Activated naive CD8-positive, alpha-beta T cell (primary cell): ENCODE measurements around the gene INCA1.

ENCODE experiments used
- H3K27ac Mint-ChIP-seq: one replicate; pipeline ENCODE4 v1.8.0; 2021; ENCODE audit warnings: mixed read lengths
- H3K27me3 Mint-ChIP-seq: one replicate; pipeline ENCODE4 v1.8.0; 2021; ENCODE audit warnings: mixed read lengths
- H3K36me3 Mint-ChIP-seq: one replicate; pipeline ENCODE4 v1.8.0; 2021; ENCODE audit warnings: mixed read lengths
- H3K4me1 Mint-ChIP-seq: one replicate; pipeline ENCODE4 v1.8.0; 2021; ENCODE audit warnings: low read depth, mixed read lengths
- H3K4me3 Mint-ChIP-seq: one replicate; pipeline ENCODE4 v1.8.0; 2021; ENCODE audit warnings: mild to moderate bottlenecking, mixed read lengths
- H3K9me3 Mint-ChIP-seq: one replicate; pipeline ENCODE4 v1.8.0; 2021; ENCODE audit warnings: low read depth, mixed read lengths

The INCA1 gene

DNA sequence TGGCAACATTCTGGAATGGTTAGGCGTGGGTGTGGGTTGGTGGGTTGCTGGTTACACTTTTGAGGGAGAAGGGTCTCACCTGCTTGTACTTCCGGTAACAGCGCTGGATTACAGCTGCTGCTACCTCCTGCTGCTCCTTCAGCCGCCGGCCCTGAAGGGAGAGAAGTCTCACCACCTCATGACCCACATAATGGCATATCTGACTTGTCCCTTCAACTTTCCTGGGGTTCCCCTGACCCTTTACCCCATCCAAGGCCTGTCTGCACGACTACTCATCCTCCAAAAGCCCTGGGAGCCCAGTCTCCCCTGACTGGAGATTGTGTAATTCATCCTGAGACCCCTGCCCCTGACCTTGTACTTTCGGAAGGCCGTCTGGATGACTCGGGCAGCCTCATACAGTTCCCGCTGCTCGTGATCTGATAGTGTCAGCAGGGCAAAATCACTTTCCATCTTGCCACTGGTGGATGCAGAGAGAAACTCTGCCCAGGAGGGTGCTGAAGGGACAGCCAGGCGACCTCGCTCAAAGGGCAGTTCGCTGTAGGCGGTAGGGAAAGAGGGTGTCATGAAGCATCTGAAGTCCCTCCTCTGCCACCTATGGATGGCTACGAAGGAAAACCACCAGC lies 27.7 kb downstream of the INCA1 start:
- Mint-ChIP-seq H3K4me3 (no peak overlapping the region), H3K36me3 (peaks cover 18% of the 10 kb centered on the region), H3K9me3 (no peaks in the 10 kb centered on the region), H3K4me1 (peaks cover 39% of the 10 kb centered on the region), H3K27ac (no peak overlapping the region), H3K27me3 (no peaks in the 10 kb centered on the region)

DNA sequence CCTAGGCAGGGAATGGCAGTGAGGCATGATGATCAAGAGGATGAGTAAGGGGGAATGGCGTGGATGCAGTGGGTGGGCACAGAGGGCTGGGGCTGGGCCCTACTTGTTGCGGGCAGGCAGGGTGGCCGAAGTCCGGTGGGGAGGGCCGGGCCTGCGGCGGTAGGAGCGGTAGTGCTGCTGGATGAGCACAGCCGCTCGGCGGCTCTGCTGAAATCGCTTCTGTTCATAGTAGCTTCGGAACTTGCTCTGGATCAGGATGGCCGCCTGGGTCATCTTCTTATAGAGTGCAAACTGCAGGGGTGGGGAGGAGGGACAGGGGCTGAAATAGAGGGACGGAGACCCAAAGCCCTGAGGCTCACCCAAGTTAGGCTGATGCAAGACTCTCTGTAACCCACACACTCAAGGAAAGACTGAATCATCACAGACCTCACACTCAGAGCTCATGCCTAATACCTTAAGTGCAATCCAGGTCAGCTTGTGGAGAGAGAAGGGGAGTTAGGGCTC lies 28.2 kb downstream of the INCA1 start:
- Mint-ChIP-seq H3K27ac (no peak overlapping the region), H3K27me3 (no peaks in the 10 kb centered on the region), H3K4me1 (peaks cover 39% of the 10 kb centered on the region), H3K9me3 (no peaks in the 10 kb centered on the region), H3K4me3 (no peak overlapping the region), H3K36me3 (peaks cover 18% of the 10 kb centered on the region)

DNA sequence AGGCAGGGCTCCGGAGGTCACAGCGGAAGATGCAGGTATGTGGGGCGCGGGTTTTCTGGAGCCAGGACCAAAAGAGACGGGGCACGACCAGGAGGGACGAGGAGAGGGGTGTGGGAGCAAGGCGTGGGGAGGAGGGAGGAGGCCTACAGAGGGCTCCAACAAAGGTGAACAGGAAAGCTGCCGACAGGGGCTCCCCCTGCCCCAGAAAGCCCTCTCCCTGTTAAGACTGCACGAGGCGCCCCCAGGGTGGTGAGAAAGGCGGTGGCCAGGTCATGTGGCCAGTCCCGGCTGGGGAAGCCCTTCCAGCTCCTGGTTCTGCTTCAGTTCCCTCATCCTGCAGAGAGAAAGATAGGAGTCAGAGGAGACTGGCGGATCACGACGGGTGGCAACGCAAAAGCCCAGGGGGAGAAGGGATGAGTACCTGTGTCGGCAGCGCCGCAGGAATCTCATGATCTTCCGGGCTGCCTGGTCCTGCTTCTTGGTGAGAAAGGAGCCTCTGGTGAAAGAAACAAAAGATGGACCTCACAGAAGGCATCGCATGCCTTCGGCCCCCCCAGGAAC lies 28.8 kb downstream of the INCA1 start:
- peaks cover 39% of the 10 kb centered on the region for H3K4me1 Mint-ChIP-seq
- H3K27me3 Mint-ChIP-seq, result no peaks in the 10 kb centered on the region
- H3K9me3 Mint-ChIP-seq, result no peaks in the 10 kb centered on the region
- no peak overlapping the region for H3K27ac Mint-ChIP-seq
- H3K4me3 Mint-ChIP-seq, result no peak overlapping the region
- peaks cover 18% of the 10 kb centered on the region for H3K36me3 Mint-ChIP-seq

DNA sequence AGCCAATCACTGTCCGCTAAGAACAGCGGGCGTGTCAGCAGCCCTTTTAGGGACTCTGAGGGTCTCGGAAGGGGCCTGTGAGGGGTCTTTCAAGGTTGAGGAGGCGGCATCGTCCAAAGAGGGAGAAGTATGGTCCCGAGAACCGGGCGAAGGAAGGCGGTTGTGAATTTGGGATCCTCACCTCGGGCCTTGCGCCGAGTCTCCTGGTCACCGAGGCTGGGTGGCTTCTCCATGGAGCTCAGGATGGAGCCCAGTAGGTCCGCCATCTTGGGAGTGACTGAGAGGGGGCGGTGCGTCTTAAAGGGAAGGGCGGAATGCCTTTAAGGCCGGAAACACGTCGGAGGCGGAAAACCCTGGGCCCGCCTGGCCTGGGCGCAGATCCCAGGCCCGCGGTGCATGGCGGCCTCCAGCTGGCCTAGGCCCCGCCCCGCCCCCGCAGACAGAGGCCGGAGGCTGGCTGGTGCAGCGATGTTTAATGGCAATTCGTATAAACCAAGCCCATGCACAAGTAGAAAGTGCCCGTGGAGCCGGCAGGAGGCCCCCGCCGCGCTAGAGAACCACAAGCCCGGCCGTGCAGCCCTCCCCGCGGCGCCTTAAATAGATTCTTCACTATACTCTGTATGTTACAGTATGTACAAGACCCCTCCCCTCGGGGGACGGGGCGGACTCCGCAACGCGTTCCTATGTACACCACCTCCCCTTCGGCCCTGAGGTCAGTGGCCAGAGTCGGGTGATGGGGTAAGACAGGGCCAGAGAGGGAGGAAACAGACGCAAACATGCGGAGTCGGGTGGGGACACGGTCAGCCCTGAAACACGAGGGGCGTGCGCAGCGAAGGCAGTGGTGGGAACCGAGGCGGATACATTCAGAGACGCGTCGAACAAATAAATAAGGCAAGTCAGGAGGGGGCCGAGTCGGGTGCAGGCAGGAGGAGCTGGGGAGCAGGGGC lies 29.5 kb downstream of the INCA1 start, which contains the start of gene SPAG7:
Gene SPAG7, minus strand, starts transcription at position 279 of the 947 bp plus-strand sequence. Its CDS starts 13 bp downstream, at position 266.
- Mint-ChIP-seq H3K27ac (peak within 1 kb of the TSS; percentile 93), H3K9me3 (no peaks in the 10 kb centered on the region)

DNA sequence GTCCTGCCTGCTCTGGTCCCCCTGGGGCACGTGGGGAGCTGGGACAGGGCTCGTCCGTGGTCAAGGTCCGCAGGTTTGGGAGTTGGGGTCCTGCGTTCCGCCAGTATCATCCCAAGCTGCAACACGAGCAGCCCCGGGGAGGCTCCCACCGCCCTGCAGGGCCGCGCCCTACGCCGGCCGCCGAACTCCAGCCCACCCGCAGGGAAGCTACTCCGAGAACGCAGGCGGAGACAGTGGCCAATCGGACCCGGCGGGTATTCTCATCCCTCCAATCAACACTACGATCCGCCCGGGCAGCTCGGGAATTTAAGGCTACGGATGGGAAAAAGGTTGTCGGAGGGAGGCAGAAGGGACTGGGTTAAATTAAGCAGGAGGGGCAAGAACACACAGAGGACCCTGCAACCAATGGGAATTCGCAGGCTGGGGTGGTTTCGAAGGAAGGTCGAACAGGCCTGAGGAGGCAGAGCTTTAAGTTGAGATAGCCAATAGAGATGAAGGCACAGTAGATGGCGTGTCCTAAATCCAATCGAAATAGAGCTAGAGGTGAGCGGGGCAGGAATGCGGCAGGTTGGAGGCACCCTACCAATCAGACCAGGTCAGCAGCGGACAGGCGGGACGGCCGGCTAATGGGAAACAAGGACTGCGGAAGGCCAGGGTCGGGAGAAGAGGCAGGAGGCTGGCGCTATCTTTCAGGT lies 30.3 kb downstream of the INCA1 start:
- Mint-ChIP-seq H3K27ac (peak overlapping the region; percentile 93), H3K9me3 (no peaks in the 10 kb centered on the region), H3K4me3 (no peak overlapping the region), H3K4me1 (peaks cover 40% of the 10 kb centered on the region), H3K36me3 (peaks cover 18% of the 10 kb centered on the region), H3K27me3 (no peaks in the 10 kb centered on the region)

More for the DNA sequence above, 29.5 kb downstream of the INCA1 start, which contains the start of gene SPAG7:
- Mint-ChIP-seq H3K27me3 (no peaks in the 10 kb centered on the region), H3K4me1 (peaks cover 40% of the 10 kb centered on the region), H3K4me3 (no peak within 1 kb of the TSS), H3K36me3 (peaks cover 18% of the 10 kb centered on the region)

DNA sequence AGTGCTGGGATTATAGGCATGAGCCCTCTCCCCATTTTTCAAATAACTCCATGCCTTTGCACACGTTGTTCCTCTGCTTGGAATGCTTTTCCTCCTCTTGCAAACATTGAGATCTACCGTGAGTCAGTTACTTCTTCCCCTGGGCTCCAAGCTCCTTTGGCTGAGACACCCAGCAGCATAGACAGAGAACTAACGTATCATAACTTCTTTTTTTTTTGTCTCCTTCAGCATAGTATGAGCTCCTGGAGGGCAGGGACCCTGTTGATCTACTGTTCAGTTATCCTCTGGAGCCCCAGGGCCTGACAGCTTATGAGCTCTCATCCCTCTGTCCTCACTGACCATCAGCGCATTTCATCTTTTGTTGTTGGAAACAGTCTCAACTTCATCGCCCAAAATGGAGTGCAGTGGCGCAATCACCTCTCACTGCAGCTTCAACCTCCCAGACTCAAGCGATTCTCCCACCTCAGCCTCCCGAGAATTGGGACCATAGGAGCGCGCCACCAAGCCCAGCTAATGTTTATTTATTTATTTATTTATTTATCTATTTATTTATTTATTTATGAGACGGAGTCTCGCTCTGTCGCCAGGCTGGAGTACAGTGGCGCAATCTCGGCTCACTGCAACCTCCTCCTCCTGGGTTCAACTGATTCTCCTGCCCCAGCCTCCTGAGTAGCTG lies 31.9 kb downstream of the INCA1 start:
- Mint-ChIP-seq H3K27me3 (no peaks in the 10 kb centered on the region), H3K4me3 (peak overlapping the region; percentile 25), H3K27ac (no peak overlapping the region), H3K36me3 (peaks cover 14% of the 10 kb centered on the region), H3K4me1 (peaks cover 32% of the 10 kb centered on the region), H3K9me3 (no peaks in the 10 kb centered on the region)

DNA sequence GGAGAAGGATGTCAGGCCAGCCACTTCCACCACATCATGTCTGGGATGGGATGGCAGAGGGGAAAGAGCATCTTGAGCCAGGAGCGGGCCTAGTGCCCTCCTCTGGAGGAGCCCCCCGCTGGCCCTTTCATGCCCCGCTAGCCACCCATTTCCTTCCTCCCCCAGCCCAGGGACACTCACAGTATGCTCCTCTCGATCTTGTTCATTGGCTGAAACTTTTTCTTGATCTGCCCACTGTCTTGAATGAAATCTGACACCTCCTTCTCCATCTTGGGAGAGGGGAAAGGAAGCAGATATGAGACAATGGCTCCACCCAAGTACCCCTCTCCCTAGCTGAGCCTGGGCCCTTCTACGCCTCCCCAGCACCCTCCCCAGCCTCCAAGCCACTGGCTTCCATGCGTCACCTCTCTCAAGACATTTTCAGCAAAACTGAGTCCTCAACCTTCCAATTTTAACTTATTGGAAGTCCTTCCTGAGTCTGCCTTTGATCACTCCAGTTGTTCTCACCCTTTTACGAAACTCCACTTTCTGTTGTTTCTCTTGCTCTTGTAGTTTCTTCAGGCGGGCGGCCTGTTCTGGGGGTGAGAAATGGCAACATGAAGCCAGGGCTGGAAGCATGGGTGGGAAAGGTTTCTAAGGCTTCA lies 36.9 kb downstream of the INCA1 start:
- Mint-ChIP-seq H3K27ac (peak overlapping the region; percentile 24), H3K36me3 (peaks cover 3% of the 10 kb centered on the region), H3K4me3 (no peak overlapping the region), H3K4me1 (peaks cover 11% of the 10 kb centered on the region), H3K9me3 (no peaks in the 10 kb centered on the region), H3K27me3 (no peaks in the 10 kb centered on the region)

DNA sequence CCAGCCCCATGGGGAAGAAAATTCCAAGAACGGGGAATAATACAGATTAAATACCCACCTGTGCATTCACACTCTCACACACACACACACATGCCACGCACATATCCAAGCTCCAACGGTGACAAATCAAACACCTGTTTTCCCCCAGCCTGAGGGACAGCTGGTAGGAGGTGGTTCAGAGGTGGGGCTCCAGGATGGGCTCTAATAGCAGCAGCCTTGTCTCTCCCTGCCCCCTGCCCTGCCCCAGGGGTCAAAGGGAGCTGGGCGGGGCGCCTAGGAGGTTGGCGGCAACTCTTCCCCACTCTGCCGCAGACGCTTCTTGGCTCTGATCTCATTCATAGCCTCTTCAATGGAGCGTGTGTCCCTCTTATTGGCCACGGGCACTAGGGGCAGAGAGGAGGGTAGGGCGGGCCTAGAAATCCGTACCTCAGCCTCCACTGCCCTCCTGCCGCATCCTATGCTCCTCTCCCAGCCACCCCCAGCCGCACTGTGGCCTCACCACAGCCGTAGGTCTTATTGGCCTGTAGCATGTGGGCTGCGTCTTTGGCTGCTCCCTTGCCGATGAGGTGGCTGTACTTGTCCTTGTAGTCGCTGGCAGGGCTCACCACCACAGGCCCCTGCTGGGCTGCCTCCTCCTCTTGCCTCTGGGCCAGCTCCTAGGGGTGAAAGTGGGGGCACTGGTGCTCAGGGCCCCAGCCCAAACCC lies 37.9 kb downstream of the INCA1 start:
- Mint-ChIP-seq H3K4me3 (no peak overlapping the region), H3K9me3 (no peaks in the 10 kb centered on the region), H3K4me1 (peaks cover 8% of the 10 kb centered on the region), H3K27me3 (no peaks in the 10 kb centered on the region), H3K36me3 (no peaks in the 10 kb centered on the region), H3K27ac (no peak overlapping the region)

DNA sequence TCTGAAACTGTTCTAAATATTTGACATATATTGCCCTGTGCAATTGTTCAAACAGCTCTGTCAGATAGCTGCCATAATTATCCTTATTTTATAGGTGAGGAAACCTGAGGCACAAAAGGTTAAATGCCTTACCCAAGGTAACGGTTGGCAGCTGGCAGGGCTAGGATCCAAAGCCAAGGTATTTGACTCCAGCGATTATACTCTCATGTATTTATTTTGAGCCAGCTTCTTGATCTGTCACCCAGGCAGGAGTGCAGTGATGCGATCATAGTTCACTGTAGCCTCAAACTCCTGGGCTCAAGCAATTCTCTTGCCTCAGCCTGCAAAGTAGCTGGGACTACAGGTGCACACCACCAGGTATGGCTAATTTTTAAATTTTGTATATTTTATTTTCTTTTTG lies 39.2 kb downstream of the INCA1 start:
- H3K27me3 Mint-ChIP-seq, result no peaks in the 10 kb centered on the region
- no peaks in the 10 kb centered on the region for H3K9me3 Mint-ChIP-seq
- no peak overlapping the region for H3K27ac Mint-ChIP-seq
- no peak overlapping the region for H3K4me3 Mint-ChIP-seq
- H3K36me3 Mint-ChIP-seq, result no peaks in the 10 kb centered on the region
- H3K4me1 Mint-ChIP-seq, result peaks cover 7% of the 10 kb centered on the region

DNA sequence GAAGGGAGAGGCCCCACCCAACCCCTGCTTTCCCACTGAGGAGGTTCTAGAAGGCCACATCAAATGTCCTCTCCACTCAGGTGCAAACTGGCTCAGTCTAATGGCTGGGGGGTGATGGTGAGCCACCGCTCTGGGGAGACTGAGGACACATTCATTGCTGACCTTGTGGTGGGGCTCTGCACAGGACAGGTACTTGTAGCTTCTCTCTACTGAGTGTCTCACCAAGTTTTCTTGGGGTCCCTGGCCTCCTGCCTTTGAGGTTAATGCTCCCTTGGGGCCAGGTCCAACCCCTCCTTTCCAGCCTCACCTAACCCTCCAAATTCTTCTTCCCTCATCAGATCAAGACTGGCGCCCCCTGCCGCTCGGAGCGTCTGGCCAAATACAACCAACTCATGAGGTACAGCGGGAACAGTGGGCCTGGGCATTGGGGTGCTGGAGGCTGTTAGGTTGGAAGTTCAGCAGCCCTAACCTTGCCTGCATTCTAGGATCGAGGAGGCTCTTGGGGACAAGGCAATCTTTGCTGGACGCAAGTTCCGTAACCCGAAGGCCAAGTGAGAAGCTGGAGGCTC lies 40.7 kb downstream of the INCA1 start:
- Mint-ChIP-seq H3K4me3 (no peak overlapping the region), H3K9me3 (no peaks in the 10 kb centered on the region), H3K27me3 (no peaks in the 10 kb centered on the region), H3K27ac (no peak overlapping the region), H3K36me3 (no peaks in the 10 kb centered on the region), H3K4me1 (peaks cover 8% of the 10 kb centered on the region)

DNA sequence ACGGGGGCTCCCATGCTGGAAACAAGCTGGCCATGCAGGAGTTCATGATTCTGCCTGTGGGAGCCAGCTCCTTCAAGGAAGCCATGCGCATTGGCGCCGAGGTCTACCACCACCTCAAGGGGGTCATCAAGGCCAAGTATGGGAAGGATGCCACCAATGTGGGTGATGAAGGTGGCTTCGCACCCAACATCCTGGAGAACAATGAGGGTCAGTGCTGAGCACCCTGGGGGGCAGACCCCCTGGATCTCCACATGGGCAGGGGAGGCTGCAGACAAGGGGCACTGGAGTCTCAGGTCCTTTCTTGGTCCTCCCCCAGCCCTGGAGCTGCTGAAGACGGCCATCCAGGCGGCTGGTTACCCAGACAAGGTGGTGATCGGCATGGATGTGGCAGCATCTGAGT lies 42.2 kb downstream of the INCA1 start:
- no peak overlapping the region for H3K27ac Mint-ChIP-seq
- no peak overlapping the region for H3K4me3 Mint-ChIP-seq
- no peaks in the 10 kb centered on the region for H3K9me3 Mint-ChIP-seq
- peaks cover 14% of the 10 kb centered on the region for H3K4me1 Mint-ChIP-seq
- H3K36me3 Mint-ChIP-seq, result no peaks in the 10 kb centered on the region
- no peaks in the 10 kb centered on the region for H3K27me3 Mint-ChIP-seq

DNA sequence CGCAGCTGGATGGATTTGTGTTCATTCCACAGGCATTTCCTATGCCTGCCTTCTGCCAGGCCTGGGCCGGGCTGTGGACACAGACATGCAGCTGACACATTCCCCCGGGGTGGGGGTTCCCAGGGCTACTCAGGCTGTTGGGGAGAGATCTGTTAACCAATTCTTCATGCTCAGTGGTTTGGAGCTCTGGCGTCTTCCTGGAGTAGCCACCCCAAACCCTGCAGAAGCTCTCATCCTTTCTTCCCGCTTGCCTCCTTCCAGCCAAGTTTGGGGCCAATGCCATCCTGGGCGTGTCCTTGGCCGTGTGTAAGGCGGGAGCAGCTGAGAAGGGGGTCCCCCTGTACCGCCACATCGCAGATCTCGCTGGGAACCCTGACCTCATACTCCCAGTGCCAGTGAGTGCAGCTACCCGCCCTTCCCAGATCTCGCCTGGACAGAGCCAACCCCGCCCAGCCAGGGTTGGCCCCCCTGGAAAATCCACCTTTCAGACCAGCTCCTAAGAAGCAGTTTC lies 43.8 kb downstream of the INCA1 start:
- Mint-ChIP-seq H3K36me3 (no peaks in the 10 kb centered on the region), H3K9me3 (no peaks in the 10 kb centered on the region), H3K27me3 (no peaks in the 10 kb centered on the region), H3K27ac (no peak overlapping the region), H3K4me1 (peaks cover 15% of the 10 kb centered on the region), H3K4me3 (no peak overlapping the region)

DNA sequence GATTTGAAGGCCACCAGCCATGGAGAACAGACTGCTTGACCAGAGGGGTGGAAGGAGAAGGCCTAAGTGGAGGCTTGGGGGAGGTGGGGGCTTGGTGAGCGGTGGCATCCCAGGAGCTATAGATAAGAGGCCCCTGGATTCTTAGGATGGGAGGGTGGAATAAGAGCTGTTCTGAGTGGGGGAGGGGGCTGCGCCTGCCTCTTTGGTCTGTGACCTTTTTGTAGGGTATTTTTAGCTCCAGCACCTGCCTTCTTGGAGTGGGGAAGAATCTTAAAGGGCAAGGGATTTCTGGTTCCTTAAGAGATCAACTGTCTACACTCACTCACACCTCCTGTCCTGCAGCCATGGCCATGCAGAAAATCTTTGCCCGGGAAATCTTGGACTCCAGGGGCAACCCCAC lies 45.8 kb downstream of the INCA1 start:
- Mint-ChIP-seq H3K36me3 (peaks cover 5% of the 10 kb centered on the region), H3K4me1 (peaks cover 14% of the 10 kb centered on the region), H3K9me3 (no peaks in the 10 kb centered on the region), H3K4me3 (peak overlapping the region; percentile 88), H3K27ac (peak overlapping the region; percentile 97), H3K27me3 (no peaks in the 10 kb centered on the region)
